GM19351 (cell line): ENCODE results near the gene HDHD5.

Experiments
- ATAC-seq: cut with Tn5 transposase; IDR thresholded peaks from one replicate; pipeline ENCODE4 v1.9.1; 2021; ENCODE audit warnings: mild to moderate bottlenecking, moderate library complexity; ENCODE audit not compliant: unreplicated experiment

The HDHD5 gene

GRCh38 chr22:17120711-17121232 lies 38.3 kb downstream of the HDHD5 start:
- ATAC-seq = no peak

GRCh38 chr22:17120281-17120680 lies 38.8 kb downstream of the HDHD5 start:
- ATAC-seq = no peak

DNA sequence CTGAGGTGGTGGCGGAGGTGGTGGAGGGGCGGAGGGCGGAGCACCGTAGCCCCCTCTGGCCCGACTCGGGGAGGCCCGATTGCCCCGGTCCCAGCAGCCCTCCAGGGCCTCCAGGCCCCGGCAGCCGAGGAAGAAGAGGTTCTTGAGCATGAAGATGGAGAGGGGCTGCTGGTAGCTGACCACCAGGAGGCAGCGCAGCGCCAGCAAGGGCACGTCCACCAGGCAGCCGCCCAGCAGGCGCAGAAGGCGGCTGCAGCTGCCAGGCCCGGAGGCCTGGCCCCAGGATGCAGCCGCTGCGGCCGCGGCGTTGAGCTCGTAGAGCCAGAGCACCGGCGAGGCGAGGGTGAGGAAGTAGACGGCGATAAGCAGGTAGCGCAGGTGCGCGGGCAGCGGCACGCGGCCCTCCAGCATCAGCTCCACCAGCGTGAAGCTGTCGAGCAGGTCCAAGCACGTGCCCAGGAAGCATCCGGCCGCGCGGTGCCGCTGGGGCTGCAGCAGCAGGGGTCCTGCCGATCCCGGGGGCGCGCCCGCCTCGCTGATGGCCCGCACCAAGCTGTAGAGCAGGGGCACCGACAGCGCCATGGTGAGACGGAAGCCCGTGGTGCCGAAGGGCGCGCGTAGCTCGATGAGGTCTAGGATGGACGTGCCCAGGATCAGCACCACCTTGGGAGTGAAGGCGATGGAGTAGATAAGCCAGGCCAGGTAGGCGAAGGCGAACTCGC lies 39.4 kb downstream of the HDHD5 start:
- ATAC-seq = no peak

DNA sequence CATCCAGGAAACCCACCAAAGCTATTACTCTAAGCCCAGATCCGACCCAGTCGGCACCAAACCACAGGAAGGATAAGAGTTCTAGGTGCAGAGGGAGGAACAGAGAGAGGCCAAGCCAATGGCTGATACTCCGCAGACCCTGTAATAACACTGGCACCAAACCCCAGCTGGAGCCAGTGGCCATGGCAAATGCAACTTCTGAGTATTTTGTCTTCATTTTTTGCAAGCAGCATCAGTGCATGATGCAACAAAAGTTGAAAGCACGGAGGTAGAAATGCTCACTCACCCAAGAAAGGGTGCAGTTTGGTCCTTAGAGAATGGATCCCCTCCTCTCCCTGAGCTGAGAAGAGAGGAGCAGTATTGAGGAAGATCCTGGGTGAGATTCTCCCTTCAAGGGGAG lies 40.7 kb downstream of the HDHD5 start:
- no peak for ATAC-seq

GRCh38 chr22:17117890-17118289 lies 41.2 kb downstream of the HDHD5 start:
- no peak for ATAC-seq

GRCh38 chr22:17117400-17117799 lies 41.7 kb downstream of the HDHD5 start:
- no peak for ATAC-seq

- ATAC-seq = no peak
These were observed 42.3 kb downstream of the HDHD5 start for GRCh38 chr22:17116572-17117330.

- no peak for ATAC-seq
These were observed 43.0 kb downstream of the HDHD5 start for GRCh38 chr22:17115945-17116565.

- ATAC-seq = no peak
These were observed 43.8 kb downstream of the HDHD5 start for GRCh38 chr22:17115236-17115635.

- no peak for ATAC-seq
These were observed 44.2 kb downstream of the HDHD5 start for GRCh38 chr22:17114898-17115235.

DNA sequence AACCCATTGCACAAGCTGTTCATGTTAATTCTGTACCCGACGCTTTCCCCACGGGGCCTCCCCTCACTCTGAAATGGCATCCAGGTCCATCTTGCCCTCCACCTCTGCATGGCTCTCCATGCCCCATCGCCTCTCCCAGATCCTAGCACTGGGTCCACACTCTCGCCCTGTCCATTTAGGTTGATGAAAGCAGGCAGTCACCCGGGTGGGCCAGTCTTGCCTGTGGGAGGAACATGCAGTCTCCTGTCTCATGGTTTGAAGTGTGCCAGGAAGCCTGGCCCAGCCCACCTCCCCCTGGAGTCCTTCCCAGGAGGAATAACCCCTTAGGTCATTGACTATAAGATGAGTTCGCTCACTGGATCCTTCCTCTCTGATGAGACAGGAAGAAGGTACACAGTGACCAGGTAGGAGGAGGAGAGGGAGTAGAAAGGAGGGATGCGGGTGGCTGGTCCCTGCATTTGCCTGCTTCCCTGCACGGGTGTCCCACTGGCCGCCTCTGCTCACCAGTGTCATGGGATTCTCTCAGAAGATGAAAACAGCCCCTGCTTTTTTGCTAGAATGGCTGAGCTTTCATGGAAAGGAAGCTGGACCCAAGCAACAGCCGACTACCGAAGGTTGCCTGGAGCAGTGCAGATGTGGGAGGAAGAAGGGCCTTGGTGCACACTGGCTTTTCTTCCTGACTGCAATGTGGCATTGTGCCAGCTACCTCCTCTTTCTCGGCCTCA lies 44.7 kb downstream of the HDHD5 start:
- ATAC-seq = no peak

DNA sequence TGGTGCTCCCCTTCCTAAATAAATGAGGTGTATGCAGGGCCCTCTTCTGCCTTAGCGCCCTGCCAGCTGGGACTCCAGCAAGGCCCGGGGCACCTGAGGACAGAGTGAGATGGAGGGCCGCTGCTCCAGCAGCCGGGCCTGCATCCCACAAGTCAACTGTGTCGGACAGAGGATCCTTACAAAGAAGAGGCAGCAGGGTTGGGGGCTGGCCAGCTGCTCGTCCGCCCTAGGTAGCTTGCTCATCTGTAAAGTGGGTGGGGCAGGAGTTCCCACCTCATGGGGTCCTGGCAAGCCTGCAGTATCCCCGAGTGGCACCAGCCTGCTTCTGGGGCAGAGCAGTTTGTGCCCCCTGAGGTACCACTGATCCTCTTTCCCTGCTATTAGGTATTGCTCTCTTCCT lies 45.5 kb downstream of the HDHD5 start:
- ATAC-seq = no peak

- ATAC-seq = no peak
These were observed 46.5 kb downstream of the HDHD5 start for GRCh38 chr22:17112491-17113042.

DNA sequence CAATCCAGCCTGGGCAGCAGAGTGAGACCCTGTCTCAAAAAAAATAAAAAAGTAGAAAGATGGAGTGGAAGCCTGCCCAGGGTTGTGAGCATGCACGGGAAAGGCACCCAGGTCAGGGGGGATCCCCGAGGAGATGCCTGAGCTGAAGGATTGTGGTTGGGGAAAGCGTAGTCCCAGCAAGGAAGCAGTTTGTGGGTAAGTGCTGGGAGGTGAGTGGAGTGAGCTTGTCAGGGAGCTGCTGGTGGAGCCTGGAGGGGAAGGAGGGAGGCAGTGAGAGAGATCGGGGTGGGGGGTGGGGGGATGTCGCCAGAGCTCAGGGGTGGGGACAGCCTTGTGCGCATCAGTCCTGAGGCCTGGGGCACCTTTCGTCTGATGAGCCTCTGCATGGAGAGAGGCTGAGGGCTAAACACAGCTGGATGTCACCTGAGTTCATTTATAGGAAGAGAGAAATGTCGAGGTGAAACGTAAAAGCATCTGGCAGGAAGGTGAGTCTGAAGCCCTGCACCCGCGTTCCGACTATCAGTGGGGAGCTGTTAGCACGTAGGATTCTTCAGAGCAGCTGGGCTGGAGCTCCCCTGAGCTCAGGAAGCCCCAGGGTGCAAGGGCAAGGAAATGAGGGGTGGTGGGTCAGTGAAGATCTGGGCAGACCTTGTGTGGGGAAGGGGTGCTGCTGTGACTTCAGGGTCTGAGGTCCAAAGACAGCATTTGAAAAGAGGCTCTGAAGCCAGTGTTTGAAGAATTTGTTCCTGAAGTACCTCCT lies 48.1 kb downstream of the HDHD5 start:
- no peak for ATAC-seq

DNA sequence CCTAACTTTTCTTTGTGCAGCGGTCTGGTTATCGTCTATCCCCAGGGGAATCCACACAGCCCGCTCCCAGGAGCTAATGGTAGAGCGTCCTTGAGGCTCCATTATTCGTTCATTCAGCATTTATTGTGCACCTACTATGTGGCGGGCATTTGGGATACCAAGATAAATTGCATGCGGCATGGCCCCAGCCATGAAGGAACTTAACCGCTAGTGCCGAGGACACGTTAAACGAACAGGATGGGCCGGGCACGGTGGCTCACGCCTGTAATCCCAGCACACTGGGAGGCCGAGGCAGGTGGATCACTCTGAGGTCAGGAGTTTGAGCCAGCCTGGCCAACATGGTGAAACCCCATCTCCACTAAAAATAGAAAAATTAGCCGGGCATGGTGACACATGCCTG lies 49.1 kb downstream of the HDHD5 start:
- ATAC-seq = no peak

- no peak for ATAC-seq
These were observed 49.8 kb downstream of the HDHD5 start for GRCh38 chr22:17109113-17109865.

DNA sequence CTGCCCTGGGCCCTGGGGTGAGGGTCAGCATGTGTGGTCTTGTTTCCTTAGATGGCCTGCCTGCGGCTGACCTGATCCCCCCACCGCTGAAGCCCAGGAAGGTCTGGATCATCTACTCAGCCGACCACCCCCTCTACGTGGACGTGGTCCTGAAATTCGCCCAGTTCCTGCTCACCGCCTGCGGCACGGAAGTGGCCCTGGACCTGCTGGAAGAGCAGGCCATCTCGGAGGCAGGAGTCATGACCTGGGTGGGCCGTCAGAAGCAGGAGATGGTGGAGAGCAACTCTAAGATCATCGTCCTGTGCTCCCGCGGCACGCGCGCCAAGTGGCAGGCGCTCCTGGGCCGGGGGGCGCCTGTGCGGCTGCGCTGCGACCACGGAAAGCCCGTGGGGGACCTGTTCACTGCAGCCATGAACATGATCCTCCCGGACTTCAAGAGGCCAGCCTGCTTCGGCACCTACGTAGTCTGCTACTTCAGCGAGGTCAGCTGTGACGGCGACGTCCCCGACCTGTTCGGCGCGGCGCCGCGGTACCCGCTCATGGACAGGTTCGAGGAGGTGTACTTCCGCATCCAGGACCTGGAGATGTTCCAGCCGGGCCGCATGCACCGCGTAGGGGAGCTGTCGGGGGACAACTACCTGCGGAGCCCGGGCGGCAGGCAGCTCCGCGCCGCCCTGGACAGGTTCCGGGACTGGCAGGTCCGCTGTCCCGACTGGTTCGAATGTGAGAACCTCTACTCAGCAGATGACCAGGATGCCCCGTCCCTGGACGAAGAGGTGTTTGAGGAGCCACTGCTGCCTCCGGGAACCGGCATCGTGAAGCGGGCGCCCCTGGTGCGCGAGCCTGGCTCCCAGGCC lies 50.6 kb downstream of the HDHD5 start:
- no peak for ATAC-seq

GRCh38 chr22:17107547-17107810 lies 51.6 kb downstream of the HDHD5 start:
- no peak for ATAC-seq
